Adrenal gland (tissue), 12 donors: Measurements from ENCODE around the gene GATA2. TPM values are rescaled to one million over a fixed set of nuclear protein-coding genes. Genes with fewer than 3 reads are reported as not detected.
A peak's percentile ranks its signal among the peaks of the same experiment; 100 is the strongest.

ENCODE experiments used
- DNase-seq, 7 donors: peaks; one replicate each; pipeline ENCODE4 v3.0.0-alpha.2; 2019 to 2020
- H3K27ac ChIP-seq, 5 donors: fragments of 200-600 bp; sonication (generic) in 4 of 5; 1 replicate in 3 of 5; 2 replicates in 2 of 5; pipeline versions ENCODE4 v1.5.1 to v1.8.0; 2016 to 2020; ENCODE audit warnings: mild to moderate bottlenecking in 1 of 5
- H3K27me3 ChIP-seq: fragments of 200-600 bp; 2 replicates; pipeline ENCODE4 v1.8.0; 2021
- H3K36me3 ChIP-seq, 2 donors: fragments of 200-600 bp; replicated peaks in 1 of 2; 1 replicate in 1 of 2; 2 replicates in 1 of 2; pipeline versions ENCODE4 v1.5.1 to v1.8.0; 2018 to 2022
- H3K4me1 ChIP-seq, 2 donors: fragments of 200-600 bp; replicated peaks in 1 of 2; 1 replicate in 1 of 2; 2 replicates in 1 of 2; pipeline versions ENCODE4 v1.5.1 to v1.8.0; 2018 to 2021
- H3K4me3 ChIP-seq, 4 donors: fragments of 200-600 bp; sonication (generic) in 3 of 4; one replicate each; pipeline ENCODE4 v1.5.1; 2016 to 2018
- H3K9me3 ChIP-seq, 3 donors: fragments of 200-600 bp; sonication (generic) in 1 of 3; replicated peaks in 1 of 3; 1 replicate in 2 of 3; 2 replicates in 1 of 3; pipeline versions ENCODE4 v1.5.1 to v1.8.0; 2016 to 2021
- CTCF ChIP-seq, 6 experiments: fragments of 450-650 bp in 4 of 6; fragments of 200-600 bp in 2 of 6; sonication (generic) in 1 of 6; IDR thresholded peaks; 1 replicate in 5 of 6; 2 replicates in 1 of 6; pipeline versions ENCODE4 v1.5.1 to v1.8.0; 2016 to 2021; ENCODE audit warnings: antibody characterized with exemption in 6 of 6, mild to moderate bottlenecking in 2 of 6, moderate library complexity in 1 of 6
- POLR2A ChIP-seq, 2 donors: fragments of 450-650 bp; IDR thresholded peaks; one replicate each; pipeline ENCODE4 v1.6.1; 2017; ENCODE audit warnings: antibody characterized with exemption in 2 of 2, mild to moderate bottlenecking in 2 of 2, moderate library complexity in 1 of 2
- WGBS, 4 donors: extraction: QIAGEN DNeasy Blood & Tissue Kit in 2 of 4; methylation state at CpG; one replicate each; pipeline versions ENCODE4 v1.1.5 to v1.1.7; 2013 to 2017; 5-methylcytosine and 5-hydroxymethylcytosine counted together
- intact Hi-C, 2 donors: fragments of 100-400 bp; cut with DNase I; formaldehyde crosslinking; loops; one replicate each; pipeline versions ENCODE4 v1.14.1 to v1.15.0; 2022 to 2023
- polyA plus RNA-seq, 3 donors: library from polyadenylated mRNA; stranded (reverse); fragments of 200-250 nt in 2 of 3; fragments of 350-450 nt in 1 of 3; fragmentation: Illumina TruSeq in 1 of 3; extraction: RNeasy Lipid Tissue Mini Kit (QIAGEN cat#74804) in 1 of 3; gene quantifications; one replicate each; pipeline ENCODE4 v1.2.3, GENCODE V29; 2013 to 2014
- total RNA-seq, 9 donors: library from RNA; depleted of rRNA in 4 of 9; stranded (reverse); fragments of >200 nt in 4 of 9; fragments of 120-200 nt in 1 of 9; fragmentation: NEBNext Ultra II Directional in 1 of 9; extraction: Animal tissue kit (Norgen Biotek cat#: 25700) in 1 of 9; gene quantifications; one replicate each; pipeline versions ENCODE4 v1.1.0 to v1.2.4, GENCODE V29; 2013 to 2023
- donor health status: healthy with polysubstance abuse.
- donor health status: Bipolar disorder and iron deficiency.
- donor health status: DM: yes; HTN: yes; CAD: no.
- donor health status: DM: no; HTN: no; CAD: no.
- donor health status: DM: no; HTN: no; CAD: no.
- donor health status: DM: yes; HTN: yes; CAD: no.

GATA2 gene
- total and polyA plus RNA-seq, 12 donors = 3.4 to 37.5 (median 7.4) TPM

GRCh38 chr3:128462341-128462910 is 30.6 kb downstream of the GATA2 start:
- intact Hi-C loops = no loop called here
- WGBS, 4 donors = 90 to 96% (median 93%) methylated on average over 16 to 23 of the region's 23 CpGs

DNA sequence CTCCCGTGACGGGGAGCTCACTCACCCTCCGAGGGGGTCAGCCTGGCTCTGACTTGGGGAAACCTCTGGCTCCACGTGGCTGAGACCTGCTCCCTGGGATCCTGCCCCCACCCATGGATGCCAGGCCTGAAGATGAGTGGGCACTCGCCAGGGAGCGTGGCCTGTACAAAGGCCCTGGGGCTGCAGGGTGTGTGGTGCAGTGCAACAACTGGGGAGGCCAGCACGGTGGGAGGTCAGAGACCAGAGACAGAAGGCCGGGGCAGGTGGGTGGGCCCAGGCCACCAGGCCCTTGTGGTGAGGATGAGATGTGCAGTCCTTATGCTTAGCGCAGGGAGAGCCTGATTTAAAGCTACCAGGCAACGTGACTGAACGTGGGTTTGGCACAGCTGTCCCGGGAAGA is 31.3 kb downstream of the GATA2 start:
- H3K4me1 ChIP-seq = no peaks in the 10 kb centered on the region
- no peaks in the 10 kb centered on the region for H3K27me3 ChIP-seq
- TF ChIP-seq POLR2A (IDR thresholded peaks at IDR 0.05) = no peak
- no peak for TF ChIP-seq CTCF (IDR thresholded peaks at IDR 0.05)
- no peak for DNase-seq
- H3K36me3 ChIP-seq = no peaks in the 10 kb centered on the region
- H3K27ac ChIP-seq = no peak overlapping the region
- WGBS, 4 donors = 75 to 88% (median 82%) methylated on average over 10 to 12 of the region's 12 CpGs
- H3K4me3 ChIP-seq = no peak overlapping the region
- H3K9me3 ChIP-seq = no peaks in the 10 kb centered on the region
- intact Hi-C loops = no loop called here

More at GRCh38 chr3:128462341-128462910, 30.6 kb downstream of the GATA2 start:
- Histone ChIP-seq H3K36me3 (no peaks in the 10 kb centered on the region), H3K4me3 (no peak overlapping the region), H3K27me3 (no peaks in the 10 kb centered on the region), H3K27ac (no peak overlapping the region), H3K4me1 (no peaks in the 10 kb centered on the region), H3K9me3 (no peaks in the 10 kb centered on the region)
- no peak for DNase-seq
- TF ChIP-seq POLR2A (IDR thresholded peaks at IDR 0.05) (no peak), CTCF (IDR thresholded peaks at IDR 0.05) (no peak)

DNA sequence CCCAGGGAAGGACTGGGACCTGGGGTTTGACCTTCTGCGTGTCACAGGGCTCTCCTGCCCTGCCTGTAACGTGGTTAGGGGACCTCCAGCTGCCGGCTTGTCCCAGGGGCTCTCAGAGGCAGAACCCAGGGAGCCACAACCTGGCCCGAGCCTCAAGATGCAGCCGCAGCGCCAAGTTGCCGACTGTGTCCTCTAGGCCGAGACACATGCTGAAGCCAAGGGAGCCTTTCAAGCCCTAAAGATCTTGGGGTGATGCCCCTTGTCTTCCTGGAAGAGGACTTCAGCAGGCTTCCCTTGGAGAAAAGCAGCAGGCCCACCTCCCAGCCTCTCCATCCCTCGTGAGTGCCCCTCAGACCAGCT is 33.6 kb downstream of the GATA2 start:
- Histone ChIP-seq H3K27me3 (peaks cover 4% of the 10 kb centered on the region), H3K36me3 (no peaks in the 10 kb centered on the region), H3K4me1 (no peaks in the 10 kb centered on the region), H3K4me3 (no peak overlapping the region), H3K27ac (peak overlapping the region in 1 of 5 donors; percentile 47), H3K9me3 (no peaks in the 10 kb centered on the region)
- no peak for DNase-seq
- TF ChIP-seq CTCF (IDR thresholded peaks at IDR 0.05) (no peak), POLR2A (IDR thresholded peaks at IDR 0.05) (no peak)
- 73 to 91% (median 82%) methylated on average over 1 to 9 of the region's 9 CpGs for WGBS, 4 donors
- intact Hi-C loops = no loop called here

DNA sequence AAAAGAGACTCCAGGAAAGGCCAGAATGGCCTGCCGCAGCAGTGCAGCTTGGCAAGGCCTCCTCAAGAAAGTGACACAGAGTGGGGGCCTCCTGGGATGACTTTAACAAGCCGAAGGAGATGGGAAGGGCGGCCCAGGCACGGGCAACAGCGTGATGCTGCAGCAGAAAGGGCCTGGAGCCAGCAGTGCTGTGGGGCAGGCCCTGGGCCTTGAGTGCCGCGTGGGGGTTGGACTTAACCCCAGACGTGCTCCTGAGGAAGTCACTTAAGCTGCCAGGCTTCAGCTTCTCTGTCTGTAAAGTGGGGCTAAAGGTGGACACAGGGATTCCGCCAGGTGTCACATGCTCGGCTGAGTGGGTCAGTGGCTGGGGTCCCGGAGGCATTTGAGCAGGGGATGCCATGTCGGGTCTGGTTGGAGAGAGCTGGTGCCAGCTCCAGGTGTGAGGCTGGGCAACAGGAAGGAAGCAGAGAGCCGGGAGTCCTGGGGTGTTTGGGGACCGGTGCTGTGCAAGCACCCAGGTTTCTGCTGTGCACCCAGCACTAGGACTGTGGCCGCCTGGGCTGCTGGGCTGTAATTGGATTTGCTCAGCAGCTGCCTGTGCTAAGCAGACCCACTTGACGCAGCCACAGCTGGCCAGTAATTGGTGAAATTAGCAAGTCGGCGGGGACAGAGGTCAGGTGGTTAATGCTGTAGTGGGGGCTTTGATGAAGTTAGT is 34.1 kb downstream of the GATA2 start:
- Histone ChIP-seq H3K9me3 (no peaks in the 10 kb centered on the region), H3K4me1 (no peaks in the 10 kb centered on the region), H3K27ac (peak overlapping the region in 1 of 5 donors; percentile 47), H3K36me3 (no peaks in the 10 kb centered on the region), H3K4me3 (no peak overlapping the region), H3K27me3 (peaks cover 4% of the 10 kb centered on the region)
- intact Hi-C loops = no loop called here
- 78 to 91% (median 84%) methylated on average over 11 to 18 of the region's 18 CpGs for WGBS, 4 donors
- peak in 1 of 7 donors; percentile 81 for DNase-seq
- no peak for TF ChIP-seq CTCF (IDR thresholded peaks at IDR 0.05)
- TF ChIP-seq POLR2A (IDR thresholded peaks at IDR 0.05) = no peak
